Mesenchymal stem cell (in vitro differentiated cells and primary cell): ENCODE data around the gene AFF1.
A peak's percentile ranks its signal among the peaks of the same experiment; 100 is the strongest.

Experiments used
- DNase-seq: peaks from one replicate; pipeline ENCODE4 v3.0.0-alpha.2; 2013
- H2AFZ ChIP-seq: one replicate; pipeline ENCODE4 v1.6.1; 2013; ENCODE audit warnings: low read depth, mild to moderate bottlenecking, control low read depth, inconsistent platforms, low read length, moderate library complexity
- H2AK5ac ChIP-seq: 2 replicates; pipeline ENCODE4 v1.6.1; 2013; ENCODE audit warnings: low read length, moderate library complexity, mild to moderate bottlenecking, inconsistent platforms; ENCODE audit not compliant: severe bottlenecking
- H2BK120ac ChIP-seq: one replicate; pipeline ENCODE4 v1.6.1; 2013; ENCODE audit warnings: low read depth, mild to moderate bottlenecking, inconsistent platforms, low read length, moderate library complexity
- H2BK12ac ChIP-seq, 2 experiments: one replicate each; pipeline ENCODE4 v1.6.1; 2013; ENCODE audit warnings: inconsistent platforms in 2 of 2, low read length in 2 of 2, mild to moderate bottlenecking in 2 of 2, moderate library complexity in 2 of 2, control low read depth in 1 of 2
- H2BK15ac ChIP-seq: one replicate; pipeline ENCODE4 v1.6.1; 2013; ENCODE audit warnings: mild to moderate bottlenecking, low read depth, inconsistent platforms; ENCODE audit not compliant: poor library complexity, severe bottlenecking
- H2BK5ac ChIP-seq: 2 replicates; pipeline ENCODE4 v1.6.1; 2013; ENCODE audit warnings: low read depth, mild to moderate bottlenecking, low read length, control low read depth, inconsistent platforms; ENCODE audit not compliant: poor library complexity, severe bottlenecking
- H3K14ac ChIP-seq, 2 experiments: one replicate each; pipeline ENCODE4 v1.6.1; 2013; ENCODE audit warnings: inconsistent platforms in 2 of 2, low read length in 2 of 2, control low read depth in 1 of 2, mild to moderate bottlenecking in 1 of 2, moderate library complexity in 1 of 2
- H3K18ac ChIP-seq, 2 experiments: one replicate each; pipeline ENCODE4 v1.6.1; 2013; ENCODE audit warnings: inconsistent platforms in 2 of 2, low read length in 2 of 2, control low read depth in 1 of 2, low read depth in 1 of 2, mild to moderate bottlenecking in 1 of 2
- H3K23ac ChIP-seq, 2 experiments: one replicate each; pipeline ENCODE4 v1.6.1; 2013; ENCODE audit warnings: inconsistent platforms in 2 of 2, low read length in 2 of 2, mild to moderate bottlenecking in 2 of 2, moderate library complexity in 2 of 2, control low read depth in 1 of 2
- H3K27ac ChIP-seq: 2 replicates; pipeline ENCODE4 v1.5.1; 2013; ENCODE audit warnings: mild to moderate bottlenecking, moderate library complexity, low read length, control low read depth, inconsistent platforms; ENCODE audit not compliant: poor library complexity, severe bottlenecking
- H3K27me3 ChIP-seq, 2 experiments: 2 replicates each; pipeline versions ENCODE4 v1.6.1 to v1.7.0; 2013; ENCODE audit warnings: low read length in 2 of 2, mild to moderate bottlenecking in 2 of 2, moderate library complexity in 2 of 2, control low read depth in 1 of 2, inconsistent platforms in 1 of 2; ENCODE audit not compliant: control insufficient read depth in 1 of 2, insufficient read depth in 1 of 2
- H3K36me3 ChIP-seq, 2 experiments: 2 replicates each; pipeline versions ENCODE4 v1.6.1 to v1.7.0; 2013; ENCODE audit warnings: low read length in 2 of 2, control low read depth in 1 of 2, inconsistent platforms in 1 of 2, low read depth in 1 of 2, mild to moderate bottlenecking in 1 of 2; ENCODE audit not compliant: insufficient read depth in 2 of 2, control insufficient read depth in 1 of 2
- H3K4ac ChIP-seq, 2 experiments: one replicate each; pipeline ENCODE4 v1.6.1; 2013; ENCODE audit warnings: inconsistent platforms in 2 of 2, low read length in 2 of 2, mild to moderate bottlenecking in 2 of 2, moderate library complexity in 2 of 2, control low read depth in 1 of 2, low read depth in 1 of 2
- H3K4me1 ChIP-seq: 2 replicates; pipeline ENCODE4 v1.6.1; 2013; ENCODE audit warnings: low read depth, low read length, control low read depth; ENCODE audit not compliant: control insufficient read depth, insufficient read depth
- H3K4me2 ChIP-seq: 2 replicates; pipeline ENCODE4 v1.6.1; 2013; ENCODE audit warnings: low read length, mild to moderate bottlenecking, inconsistent platforms; ENCODE audit not compliant: poor library complexity, severe bottlenecking
- H3K4me3 ChIP-seq, 2 experiments: 2 replicates each; pipeline versions ENCODE4 v1.5.1 to v1.7.0; 2013; ENCODE audit warnings: low read length in 2 of 2, mild to moderate bottlenecking in 2 of 2, control low read depth in 1 of 2, low read depth in 1 of 2; ENCODE audit not compliant: insufficient read depth in 1 of 2
- H3K79me1 ChIP-seq: replicated peaks from 2 replicates; pipeline ENCODE4 v1.6.1; 2013; ENCODE audit warnings: mild to moderate bottlenecking, control low read depth, low read length, inconsistent platforms; ENCODE audit not compliant: poor library complexity, severe bottlenecking
- H3K9ac ChIP-seq: 2 replicates; pipeline ENCODE4 v1.7.0; 2013; ENCODE audit warnings: mild to moderate bottlenecking, low read length, moderate library complexity
- H3K9me3 ChIP-seq: 2 replicates; pipeline ENCODE4 v1.7.0; 2013; ENCODE audit warnings: mild to moderate bottlenecking, low read length; ENCODE audit not compliant: control insufficient read depth
- H4K8ac ChIP-seq: one replicate; pipeline ENCODE4 v1.6.1; 2013; ENCODE audit warnings: inconsistent platforms, mild to moderate bottlenecking, low read length, moderate library complexity
- H4K91ac ChIP-seq: one replicate; pipeline ENCODE4 v1.6.1; 2013; ENCODE audit warnings: mild to moderate bottlenecking, low read length, inconsistent platforms
- WGBS: methylation state at CpG from one replicate; pipeline ENCODE4 v1.1.7; 2013; ENCODE audit warnings: mixed read lengths; 5-methylcytosine and 5-hydroxymethylcytosine counted together

AFF1 gene

GRCh38 chr4:87117732-87118075 lies 182.9 kb downstream of the AFF1 start:
- Histone ChIP-seq H2BK15ac (no peak overlapping the region), H3K27ac (peak overlapping the region; percentile 97), H3K4me2 (no peak overlapping the region), H3K14ac (no peak overlapping the region), H2BK120ac (no peak overlapping the region), H4K91ac (no peak overlapping the region), H3K4me1 (peaks cover 33% of the 10 kb centered on the region), H2BK5ac (peak overlapping the region; percentile 80), H3K9me3 (no peaks in the 10 kb centered on the region), H3K18ac (no peak overlapping the region), H4K8ac (no peak overlapping the region), H3K4ac (no peak overlapping the region), H3K23ac (no peak overlapping the region), H3K79me1 (peaks cover 17% of the 10 kb centered on the region), H2AK5ac (peak overlapping the region; percentile 40), H3K4me3 (no peak overlapping the region), H2BK12ac (no peak overlapping the region), H3K27me3 (no peaks in the 10 kb centered on the region), H3K36me3 (peaks cover 16 to 49% of the 10 kb centered on the region in 2 experiments), H2AFZ (no peak overlapping the region), H3K9ac (no peak overlapping the region)
- DNase-seq: no peak
- WGBS: 100% methylated on average over 5 of the region's 5 CpGs

DNA sequence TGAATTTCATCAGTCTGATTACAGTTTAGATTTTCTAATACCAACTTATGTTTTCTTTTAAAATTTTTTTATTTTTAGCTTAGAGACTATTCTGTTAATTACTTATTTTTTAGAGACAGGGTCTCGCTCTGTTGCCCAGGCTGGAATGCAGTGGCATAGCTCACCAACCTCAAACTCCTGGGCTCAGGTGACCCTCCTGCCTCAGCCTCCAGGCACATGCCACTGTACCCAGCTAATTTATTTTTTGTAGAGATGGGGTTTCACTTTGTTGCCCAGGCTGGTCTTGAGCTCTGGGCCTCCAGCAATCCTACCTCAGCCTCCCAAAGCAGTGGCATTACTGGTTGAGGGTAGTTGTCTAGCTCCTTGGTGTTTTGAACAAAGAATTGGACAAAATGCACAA lies 183.6 kb downstream of the AFF1 start:
- H2BK120ac ChIP-seq: no peak overlapping the region
- H3K23ac ChIP-seq: no peak overlapping the region
- H4K8ac ChIP-seq: peak overlapping the region; percentile 67
- peak overlapping the region; percentile 97 for H3K27ac ChIP-seq
- H3K4me2 ChIP-seq: no peak overlapping the region
- H2BK15ac ChIP-seq: no peak overlapping the region
- no peak overlapping the region for H3K9ac ChIP-seq
- H4K91ac ChIP-seq: no peak overlapping the region
- no peaks in the 10 kb centered on the region for H3K27me3 ChIP-seq
- peaks cover 12% of the 10 kb centered on the region for H3K79me1 ChIP-seq
- H3K4ac ChIP-seq: peak overlapping the region in 1 of 2 experiments; percentile 20
- peaks cover 34% of the 10 kb centered on the region for H3K4me1 ChIP-seq
- peak overlapping the region; percentile 90 for H2AK5ac ChIP-seq
- no peak for DNase-seq
- peaks cover 16 to 42% of the 10 kb centered on the region in 2 experiments for H3K36me3 ChIP-seq
- H2BK12ac ChIP-seq: no peak overlapping the region
- no peak overlapping the region for H3K18ac ChIP-seq
- 100% methylated on average over 1 of the region's 1 CpG for WGBS
- H2BK5ac ChIP-seq: no peak overlapping the region
- H3K9me3 ChIP-seq: no peaks in the 10 kb centered on the region
- no peak overlapping the region for H2AFZ ChIP-seq
- no peak overlapping the region for H3K4me3 ChIP-seq
- H3K14ac ChIP-seq: no peak overlapping the region

DNA sequence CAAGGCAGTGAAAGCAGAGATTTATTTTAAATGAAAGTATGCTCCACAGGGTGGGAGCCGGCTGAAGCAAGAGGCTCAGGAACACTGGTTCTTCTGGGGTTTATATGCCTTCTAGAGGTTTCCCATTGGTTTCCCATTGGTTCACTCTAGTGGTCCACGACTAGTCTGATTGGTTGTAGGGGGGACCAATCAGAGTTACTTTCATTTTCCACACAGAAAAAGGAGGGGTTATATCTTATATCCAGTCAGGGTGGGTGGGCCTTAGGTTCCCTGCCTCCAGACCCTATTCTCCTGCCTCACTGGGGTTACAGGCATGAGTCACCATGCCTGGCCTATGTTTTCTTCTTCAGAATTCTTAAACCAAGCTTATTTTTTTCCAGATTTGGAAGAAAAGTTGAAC lies 184.0 kb downstream of the AFF1 start:
- 96% methylated on average over 2 of the region's 2 CpGs for WGBS

DNA sequence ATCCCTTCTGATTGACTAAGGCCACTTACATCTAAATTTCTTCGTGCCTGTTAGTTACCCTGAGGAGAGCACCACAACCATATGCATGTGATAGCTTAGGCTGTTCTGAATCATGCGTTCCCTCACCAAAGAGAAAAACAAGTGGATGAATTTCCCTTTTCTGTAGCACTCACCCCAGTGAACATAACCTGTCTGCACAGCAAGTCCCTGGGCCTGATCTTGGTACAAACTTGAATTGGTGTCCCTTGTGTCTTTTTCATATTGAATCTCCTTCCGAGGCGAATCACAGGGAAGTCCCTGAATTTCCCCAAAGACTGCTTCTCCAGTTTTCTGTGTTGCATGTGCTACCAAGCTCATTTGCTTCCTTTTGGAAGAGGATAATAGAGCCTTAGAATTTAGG lies 185.2 kb downstream of the AFF1 start:
- Histone ChIP-seq H3K4ac (no peak overlapping the region), H3K4me3 (peak overlapping the region in 1 of 2 experiments; percentile 2), H3K27me3 (no peaks in the 10 kb centered on the region), H4K8ac (peak overlapping the region; percentile 12), H2BK15ac (no peak overlapping the region), H2AK5ac (peak overlapping the region; percentile 42), H3K4me2 (no peak overlapping the region), H3K9ac (peak overlapping the region; percentile 1), H2BK5ac (no peak overlapping the region), H3K27ac (peak overlapping the region; percentile 97), H3K18ac (peak overlapping the region in 1 of 2 experiments; percentile 41), H2AFZ (no peak overlapping the region), H2BK12ac (no peak overlapping the region), H3K79me1 (peaks cover 8% of the 10 kb centered on the region), H3K36me3 (peaks cover 7 to 40% of the 10 kb centered on the region in 2 experiments), H3K14ac (no peak overlapping the region), H3K4me1 (peaks cover 35% of the 10 kb centered on the region), H3K23ac (peak overlapping the region in 1 of 2 experiments; percentile 51), H2BK120ac (no peak overlapping the region), H3K9me3 (no peaks in the 10 kb centered on the region), H4K91ac (no peak overlapping the region)
- WGBS: 98% methylated on average over 4 of the region's 4 CpGs
- DNase-seq: no peak

More for the DNA sequence above, 184.0 kb downstream of the AFF1 start:
- Histone ChIP-seq H4K8ac (no peak overlapping the region), H3K4ac (peak overlapping the region in 1 of 2 experiments; percentile 20), H3K79me1 (peaks cover 12% of the 10 kb centered on the region), H3K9me3 (no peaks in the 10 kb centered on the region), H3K14ac (no peak overlapping the region), H2BK120ac (no peak overlapping the region), H2BK15ac (no peak overlapping the region), H3K4me1 (peaks cover 35% of the 10 kb centered on the region), H2BK12ac (no peak overlapping the region), H3K4me3 (no peak overlapping the region), H3K4me2 (no peak overlapping the region), H3K9ac (no peak overlapping the region), H2AFZ (no peak overlapping the region), H4K91ac (no peak overlapping the region), H3K23ac (no peak overlapping the region), H3K18ac (no peak overlapping the region), H3K27ac (peak overlapping the region; percentile 97), H2AK5ac (peak overlapping the region; percentile 90), H2BK5ac (peak overlapping the region; percentile 31), H3K36me3 (peaks cover 16 to 40% of the 10 kb centered on the region in 2 experiments), H3K27me3 (no peaks in the 10 kb centered on the region)
- peak; percentile 89 for DNase-seq
